H54 (cell line): ENCODE measurements around the gene PARP9.
A peak's percentile ranks its signal among the peaks of the same experiment; 100 is the strongest.

Experiments used
- DNase-seq: peaks from one replicate; pipeline ENCODE4 v3.0.0; 2011; ENCODE audit warnings: low spot score, mixed read lengths; ENCODE audit not compliant: insufficient read length
- FAIRE-seq: peaks from 3 replicates; lab custom pipeline; 2011; peaks lifted over from hg19 to GRCh38; lab: Jason Lieb, UNC
- POLR2A ChIP-seq: IDR thresholded peaks from 2 replicates; pipeline ENCODE4 v1.6.1; 2011; ENCODE audit warnings: low read depth, mild to moderate bottlenecking, low read length

Gene PARP9

GRCh38 chr3:122564155-122564912 is at the start of gene PARP9, which contains the start of gene DTX3L:
TSS of gene PARP9 (minus strand) at chr3:122564300. CDS start at chr3:122559620, 4,680 bp downstream.
TSS of gene DTX3L (plus strand) at chr3:122564338. CDS start at chr3:122564427, 89 bp downstream.
- peak; percentile 89 for DNase-seq
- TF ChIP-seq POLR2A, result peak; percentile 66
- FAIRE-seq, result no peak

GRCh38 chr3:122612696-122613095 is 48.6 kb upstream of the PARP9 start:
- FAIRE-seq (no peak), DNase-seq (no peak)

GRCh38 chr3:122609798-122610559 is 45.9 kb upstream of the PARP9 start:
- DNase-seq (peak; percentile 55), FAIRE-seq (peak; percentile 84)
- TF ChIP-seq POLR2A, result no peak

More at GRCh38 chr3:122612696-122613095, 48.6 kb upstream of the PARP9 start:
- no peak for TF ChIP-seq POLR2A

- no peak for DNase-seq
- FAIRE-seq, result no peak
- no peak for TF ChIP-seq POLR2A
These were observed 44.8 kb upstream of the PARP9 start for GRCh38 chr3:122608916-122609315.

- TF ChIP-seq POLR2A, result no peak
- no peak for FAIRE-seq
- no peak for DNase-seq
These were observed 42.2 kb upstream of the PARP9 start for GRCh38 chr3:122606330-122606729.

GRCh38 chr3:122603056-122603455 is 39.0 kb upstream of the PARP9 start:
- FAIRE-seq (no peak), DNase-seq (no peak)
- TF ChIP-seq POLR2A, result no peak

- DNase-seq (no peak), FAIRE-seq (no peak)
- TF ChIP-seq POLR2A, result no peak
These were observed 38.1 kb upstream of the PARP9 start for GRCh38 chr3:122602011-122602710.

- TF ChIP-seq POLR2A, result no peak
- DNase-seq (no peak), FAIRE-seq (no peak)
These were observed 34.5 kb upstream of the PARP9 start for GRCh38 chr3:122598556-122598955.

- DNase-seq, result no peak
- TF ChIP-seq POLR2A, result no peak
- FAIRE-seq, result no peak
These were observed 34.1 kb upstream of the PARP9 start for GRCh38 chr3:122598151-122598550.

GRCh38 chr3:122594025-122594424 is 29.9 kb upstream of the PARP9 start:
- TF ChIP-seq POLR2A, result no peak
- FAIRE-seq (no peak), DNase-seq (no peak)

GRCh38 chr3:122590610-122591009 is 26.5 kb upstream of the PARP9 start:
- DNase-seq (no peak), FAIRE-seq (no peak)
- TF ChIP-seq POLR2A, result no peak

GRCh38 chr3:122589297-122589696 is 25.2 kb upstream of the PARP9 start:
- FAIRE-seq, result no peak
- TF ChIP-seq POLR2A, result no peak
- no peak for DNase-seq

- DNase-seq (no peak), FAIRE-seq (no peak)
- TF ChIP-seq POLR2A, result no peak
These were observed 23.5 kb upstream of the PARP9 start for GRCh38 chr3:122587572-122587971.
